Right atrium auricular region (tissue), 2 donors: ENCODE results near the gene XRCC5. TPM values are rescaled to one million over a fixed set of nuclear protein-coding genes. Genes with fewer than 3 reads are reported as not detected.

ENCODE experiments used
- DNase-seq: peaks from one replicate; pipeline ENCODE4 v3.0.0-alpha.2; 2019; ENCODE audit warnings: low spot score
- H3K27ac ChIP-seq, 2 donors: fragments of 200-600 bp; sonication (generic); 1 replicate in 1 of 2; 2 replicates in 1 of 2; pipeline ENCODE4 v1.5.1; 2016 to 2019
- H3K27me3 ChIP-seq, 2 donors: fragments of 200-600 bp; sonication (generic); one replicate each; pipeline versions ENCODE4 v1.5.1 to v1.6.0; 2017 to 2019
- H3K36me3 ChIP-seq: fragments of 200-600 bp; sonication (generic); one replicate; pipeline ENCODE4 v1.5.1; 2016
- H3K4me1 ChIP-seq, 2 donors: fragments of 200-600 bp; sonication (generic); one replicate each; pipeline versions ENCODE4 v1.5.1 to v1.6.0; 2017 to 2019
- H3K4me3 ChIP-seq, 2 donors: fragments of 200-600 bp; sonication (generic); 1 replicate in 1 of 2; 2 replicates in 1 of 2; pipeline ENCODE4 v1.5.1; 2017 to 2019; ENCODE audit warnings: mild to moderate bottlenecking in 1 of 2, moderate library complexity in 1 of 2
- H3K9me3 ChIP-seq, 2 donors: fragments of 200-600 bp; sonication (generic); one replicate each; pipeline ENCODE4 v1.5.1; 2019
- total RNA-seq, 2 donors: library from RNA; depleted of rRNA; stranded (reverse); fragments of >200 nt; gene quantifications; one replicate each; pipeline ENCODE4 v1.1.0, GENCODE V29; 2016
- TF ChIP-seq, protein P1 (sequence below), 2 donors: fragments of 200-600 bp; sonication (generic); IDR thresholded peaks; one replicate each; pipeline ENCODE4 v1.5.1; 2019; ENCODE audit warnings: antibody characterized with exemption in 2 of 2

Gene XRCC5
- total RNA-seq, 2 donors from 2014 or later, result 89.9 to 93.7 TPM

DNA sequence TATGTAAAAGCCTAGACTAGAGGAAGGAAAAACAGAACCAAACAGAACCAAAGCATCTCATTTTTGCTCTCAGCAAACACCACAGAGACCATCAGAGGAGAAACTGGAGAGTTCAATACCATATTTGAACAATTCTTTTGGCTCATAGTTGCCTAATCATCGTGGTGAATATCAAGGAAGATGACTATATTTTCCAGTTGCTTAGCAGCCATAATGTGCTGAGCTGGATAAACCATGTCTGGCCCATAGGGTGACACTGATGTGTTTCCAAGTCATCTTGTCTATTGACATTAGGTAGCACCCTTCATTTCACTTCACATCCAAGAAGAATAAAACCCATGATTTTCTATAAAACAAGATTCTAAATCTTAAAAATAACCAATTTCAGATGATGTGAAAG is 5.9 kb upstream of the XRCC5 start:
- H3K9me3 ChIP-seq, result no peaks in the 10 kb centered on the region
- DNase-seq, result no peak
- H3K4me1 ChIP-seq, result peaks cover 0 to 3% of the 10 kb centered on the region in 2 donors
- no peak overlapping the region for H3K27ac ChIP-seq
- H3K27me3 ChIP-seq, result no peaks in the 10 kb centered on the region
- no peak overlapping the region for H3K4me3 ChIP-seq
- TF ChIP-seq, protein P1, sequence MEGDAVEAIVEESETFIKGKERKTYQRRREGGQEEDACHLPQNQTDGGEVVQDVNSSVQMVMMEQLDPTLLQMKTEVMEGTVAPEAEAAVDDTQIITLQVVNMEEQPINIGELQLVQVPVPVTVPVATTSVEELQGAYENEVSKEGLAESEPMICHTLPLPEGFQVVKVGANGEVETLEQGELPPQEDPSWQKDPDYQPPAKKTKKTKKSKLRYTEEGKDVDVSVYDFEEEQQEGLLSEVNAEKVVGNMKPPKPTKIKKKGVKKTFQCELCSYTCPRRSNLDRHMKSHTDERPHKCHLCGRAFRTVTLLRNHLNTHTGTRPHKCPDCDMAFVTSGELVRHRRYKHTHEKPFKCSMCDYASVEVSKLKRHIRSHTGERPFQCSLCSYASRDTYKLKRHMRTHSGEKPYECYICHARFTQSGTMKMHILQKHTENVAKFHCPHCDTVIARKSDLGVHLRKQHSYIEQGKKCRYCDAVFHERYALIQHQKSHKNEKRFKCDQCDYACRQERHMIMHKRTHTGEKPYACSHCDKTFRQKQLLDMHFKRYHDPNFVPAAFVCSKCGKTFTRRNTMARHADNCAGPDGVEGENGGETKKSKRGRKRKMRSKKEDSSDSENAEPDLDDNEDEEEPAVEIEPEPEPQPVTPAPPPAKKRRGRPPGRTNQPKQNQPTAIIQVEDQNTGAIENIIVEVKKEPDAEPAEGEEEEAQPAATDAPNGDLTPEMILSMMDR (IDR thresholded peaks at IDR 0.05), result no peak
- no peaks in the 10 kb centered on the region for H3K36me3 ChIP-seq

DNA sequence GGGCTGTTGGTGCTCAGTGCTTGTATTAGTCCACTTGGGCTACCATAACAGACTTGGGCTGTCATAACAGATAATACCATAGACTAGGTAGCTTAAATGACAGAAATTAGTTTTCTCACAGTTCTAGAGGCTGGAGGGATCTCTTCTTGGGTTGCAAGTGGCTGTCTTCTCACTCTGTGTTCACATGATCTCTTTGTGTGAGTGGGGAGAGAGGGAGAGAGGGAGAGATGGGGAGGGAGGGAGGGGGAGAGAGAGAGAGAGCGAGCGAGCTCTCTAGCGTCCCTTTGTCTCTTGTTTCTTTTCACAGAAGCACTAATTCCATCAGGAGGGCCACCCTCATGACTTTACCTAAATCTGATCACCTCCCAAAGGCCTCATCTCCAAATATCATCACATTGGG is 4.5 kb upstream of the XRCC5 start:
- TF ChIP-seq, protein P1 (IDR thresholded peaks at IDR 0.05), result no peak

DNA sequence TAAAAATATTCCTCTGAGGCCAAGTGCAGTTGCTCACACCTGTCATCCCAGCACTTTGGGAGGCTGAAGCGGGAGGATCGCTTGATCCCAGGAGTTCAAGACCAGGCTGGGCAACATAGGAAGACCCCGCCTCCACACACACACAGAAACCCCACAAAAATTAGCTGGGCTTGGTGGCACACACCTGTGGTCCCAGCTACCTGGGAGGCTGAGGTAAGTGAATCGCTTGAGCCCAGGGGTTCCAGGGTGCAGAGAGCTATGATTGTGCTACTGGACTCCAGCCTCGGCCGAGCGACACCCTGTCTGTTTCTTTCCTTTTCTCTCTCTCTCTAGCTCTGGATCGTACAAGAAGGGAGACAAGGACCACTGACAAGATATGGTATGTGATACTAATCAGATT is 1.8 kb upstream of the XRCC5 start:
- no peak for DNase-seq
- Histone ChIP-seq H3K27me3 (no peaks in the 10 kb centered on the region), H3K9me3 (no peaks in the 10 kb centered on the region), H3K27ac (no peak overlapping the region), H3K4me3 (no peak overlapping the region), H3K36me3 (peaks cover 14% of the 10 kb centered on the region), H3K4me1 (peaks cover 0 to 29% of the 10 kb centered on the region in 2 donors)
- TF ChIP-seq, protein P1 (IDR thresholded peaks at IDR 0.05), result no peak

More for the DNA sequence above, 4.5 kb upstream of the XRCC5 start:
- H3K4me3 ChIP-seq, result no peak overlapping the region
- H3K27me3 ChIP-seq, result no peaks in the 10 kb centered on the region
- H3K4me1 ChIP-seq, result peaks cover 0 to 8% of the 10 kb centered on the region in 2 donors
- H3K9me3 ChIP-seq, result no peaks in the 10 kb centered on the region
- no peak for DNase-seq
- H3K36me3 ChIP-seq, result no peaks in the 10 kb centered on the region
- no peak overlapping the region for H3K27ac ChIP-seq

DNA sequence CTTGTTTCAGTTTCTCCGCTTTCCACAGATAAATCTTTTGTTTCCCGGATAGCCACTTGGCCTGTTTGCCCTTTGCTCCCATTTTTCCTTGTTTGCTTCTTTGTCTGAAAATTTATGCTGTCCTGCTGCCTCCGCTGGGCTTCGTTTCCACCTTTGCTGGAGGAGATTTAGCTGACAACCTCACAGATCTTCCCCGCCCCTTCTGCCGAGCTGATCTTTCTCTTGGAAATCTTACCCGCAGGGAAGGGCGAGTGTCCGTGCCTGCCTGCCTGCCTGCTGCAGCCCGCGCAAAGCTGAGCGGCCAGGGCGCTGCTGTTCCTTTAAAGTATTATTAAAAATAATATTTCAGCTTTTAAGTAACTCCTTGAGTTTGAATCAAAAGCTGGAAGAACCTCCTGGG is 1.4 kb upstream of the XRCC5 start:
- Histone ChIP-seq H3K4me1 (peaks cover 0 to 34% of the 10 kb centered on the region in 2 donors), H3K27ac (no peak overlapping the region), H3K9me3 (no peaks in the 10 kb centered on the region), H3K27me3 (no peaks in the 10 kb centered on the region), H3K36me3 (peaks cover 15% of the 10 kb centered on the region), H3K4me3 (no peak overlapping the region)
- TF ChIP-seq, protein P1 (IDR thresholded peaks at IDR 0.05), result no peak
- DNase-seq, result no peak

DNA sequence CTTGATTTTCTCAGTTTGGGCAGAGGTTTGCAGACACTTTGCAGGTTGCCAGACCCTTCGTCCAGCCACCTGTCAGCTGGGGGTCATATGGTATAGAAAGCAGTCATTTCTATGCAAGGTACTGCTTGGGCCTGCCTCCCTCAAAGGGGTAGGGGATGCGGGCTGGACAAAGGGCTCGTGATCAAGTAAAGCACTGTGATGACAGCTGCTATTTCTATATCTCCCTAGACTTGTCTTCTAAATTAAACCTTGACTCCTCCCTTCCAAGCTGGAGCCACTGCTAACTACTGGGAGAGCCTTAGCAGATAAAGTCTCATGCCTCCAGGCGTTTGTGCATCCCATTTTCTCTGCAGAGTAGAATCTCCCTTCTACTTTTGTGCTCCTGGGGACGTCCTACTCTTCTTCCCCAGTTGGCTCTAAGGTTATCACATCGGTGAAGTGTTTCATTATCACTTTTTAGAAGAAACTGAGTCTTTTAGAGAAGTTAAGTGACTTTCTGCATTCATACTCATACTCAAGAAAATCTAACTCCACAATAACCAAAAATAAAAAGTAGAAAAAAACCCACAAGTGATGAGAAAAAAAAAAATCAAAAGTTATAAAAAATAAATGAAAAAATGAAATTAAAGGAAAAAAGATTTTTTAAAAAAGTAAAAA is 710 bp upstream of the XRCC5 start:
- Histone ChIP-seq H3K4me3 (peak overlapping the region; percentile 27 to 93), H3K27ac (peak overlapping the region; percentile 45 to 93), H3K9me3 (no peaks in the 10 kb centered on the region), H3K36me3 (peaks cover 22% of the 10 kb centered on the region), H3K4me1 (peaks cover 0 to 38% of the 10 kb centered on the region in 2 donors), H3K27me3 (no peaks in the 10 kb centered on the region)
- DNase-seq, result no peak
- TF ChIP-seq, protein P1 (IDR thresholded peaks at IDR 0.05), result no peak
